GM12878 (cell line): ENCODE results near the gene CRTC2. TPM values are rescaled to one million over a fixed set of nuclear protein-coding genes. Genes with fewer than 3 reads are reported as not detected.

Experiments
- ATAC-seq: fragments of 200-7000 bp; cut with Tn5 transposase; 3 replicates; pipeline ENCODE4 v1.9.1; 2020; ENCODE audit warnings: mild to moderate bottlenecking, moderate library complexity
- BruUV-seq: library from RNA; stranded (reverse); fragments of 400-500 nt; replicated peaks from 2 replicates; lab custom pipeline; 2021; lab: Mats Ljungman, UMichigan
- CTCF ChIA-PET: fragments of 300-600 bp; sonication (Branson Sonifier 250); formaldehyde crosslinking; extraction: SDS; loops from one replicate; lab custom pipeline; 2021; ENCODE audit warnings: inconsistent platforms; lab: Yijun Ruan, JAX
- POLR2A ChIA-PET: fragments of 350-600 bp; formaldehyde crosslinking; extraction: SDS; loops from one replicate; lab custom pipeline; 2021; ENCODE audit warnings: inconsistent platforms; lab: Charles Lee
- RAD21 ChIA-PET: fragments of 300-600 bp; sonication (Branson Sonifier 250); formaldehyde crosslinking; loops from one replicate; lab custom pipeline; 2023; ENCODE audit warnings: antibody characterized with exemption; ENCODE audit not compliant: unreplicated experiment; lab: Charles Lee
- SMC1A ChIA-PET: fragments of 300-600 bp; sonication (Branson Sonifier 250); formaldehyde crosslinking; loops from one replicate; lab custom pipeline; 2023; ENCODE audit not compliant: unreplicated experiment, uncharacterized antibody; lab: Charles Lee
- DNase-seq: peaks from one replicate; pipeline ENCODE4 v3.0.0-alpha.2; 2011; ENCODE audit warnings: low read depth, low spot score
- FAIRE-seq: peaks from 3 replicates; lab custom pipeline; 2011; peaks lifted over from hg19 to GRCh38; lab: Jason Lieb, UNC
- H2AFZ ChIP-seq: 2 replicates; pipeline ENCODE4 v1.6.0; 2011; ENCODE audit warnings: low read depth, low read length, control low read depth; ENCODE audit not compliant: control insufficient read depth
- H3K27ac ChIP-seq: 2 replicates; pipeline ENCODE4 v1.5.1; 2011; ENCODE audit warnings: control low read depth; ENCODE audit not compliant: control insufficient read depth, insufficient read depth
- H3K27me3 ChIP-seq, 2 experiments: replicated peaks in 1 of 2; 2 replicates each; pipeline versions ENCODE4 v1.6.0 to v1.6.1; 2011; ENCODE audit warnings: low read length in 1 of 2; ENCODE audit not compliant: control insufficient read depth in 2 of 2, insufficient read depth in 2 of 2
- H3K36me3 ChIP-seq, 2 experiments: 2 replicates each; pipeline ENCODE4 v1.5.1; 2011; ENCODE audit warnings: low read length in 1 of 2; ENCODE audit not compliant: control insufficient read depth in 2 of 2, insufficient read depth in 2 of 2
- H3K4me1 ChIP-seq: 2 replicates; pipeline ENCODE4 v1.6.1; 2011; ENCODE audit warnings: mild to moderate bottlenecking, low read length, moderate library complexity, mixed read lengths; ENCODE audit not compliant: control insufficient read depth, insufficient read depth
- H3K4me2 ChIP-seq: 2 replicates; pipeline ENCODE4 v1.6.0; 2011; ENCODE audit warnings: control low read depth; ENCODE audit not compliant: control insufficient read depth, insufficient read depth
- H3K4me3 ChIP-seq: fragments of 200-600 bp; sonication (generic); 2 replicates; pipeline ENCODE4 v1.5.1; 2016
- H3K79me2 ChIP-seq: 2 replicates; pipeline ENCODE4 v1.6.0; 2011; ENCODE audit warnings: low read length; ENCODE audit not compliant: control insufficient read depth, insufficient read depth
- H3K9ac ChIP-seq: 2 replicates; pipeline ENCODE4 v1.8.0; 2011; ENCODE audit warnings: low read length, control low read depth, mixed read lengths; ENCODE audit not compliant: control insufficient read depth, insufficient read depth
- H3K9me3 ChIP-seq: replicated peaks from 3 replicates; pipeline ENCODE4 v1.5.1; 2011; ENCODE audit warnings: mild to moderate bottlenecking, low read length; ENCODE audit not compliant: control insufficient read depth, insufficient read depth
- H4K20me1 ChIP-seq: 2 replicates; pipeline ENCODE4 v1.6.0; 2011; ENCODE audit not compliant: control insufficient read depth, insufficient read depth
- IKZF1 ChIP-seq: fragments of 450-650 bp; conservative IDR thresholded peaks from 2 replicates; pipeline ENCODE4 v1.6.1; 2017; ENCODE audit warnings: antibody characterized with exemption, mild to moderate bottlenecking
- KDM1A ChIP-seq: fragments of 200-600 bp; sonication (generic); IDR thresholded peaks from 2 replicates; pipeline ENCODE4 v1.6.1; 2016; ENCODE audit warnings: borderline replicate concordance
- MXI1 ChIP-seq: fragments of 150-350 bp; IDR thresholded peaks from 2 replicates; pipeline ENCODE4 v1.6.1; 2011; ENCODE audit warnings: low read depth, mild to moderate bottlenecking, inconsistent platforms, low read length, improper control_type of control experiment
- RAD21 ChIP-seq: IDR thresholded peaks from 2 replicates; pipeline ENCODE4 v1.6.1; 2011; ENCODE audit warnings: mild to moderate bottlenecking, low read depth, low read length, moderate library complexity; ENCODE audit not compliant: insufficient read depth
- RUNX3 ChIP-seq: IDR thresholded peaks from 2 replicates; pipeline ENCODE4 v1.6.1; 2012; ENCODE audit warnings: low read length, inconsistent platforms
- SMC3 ChIP-seq: IDR thresholded peaks from 2 replicates; pipeline ENCODE4 v1.6.1; 2011; ENCODE audit warnings: low read length, improper control_type of control experiment, borderline replicate concordance
- SUZ12 ChIP-seq: fragments of 200-600 bp; sonication (generic); IDR thresholded peaks from one replicate; pipeline ENCODE4 v1.6.1; 2018; ENCODE audit warnings: antibody characterized with exemption, mild to moderate bottlenecking; ENCODE audit not compliant: unreplicated experiment
- ZNF622 ChIP-seq: fragments of 450-650 bp; IDR thresholded peaks from 2 replicates; pipeline ENCODE4 v1.6.1; 2017; ENCODE audit warnings: mild to moderate bottlenecking, inconsistent platforms
- WGBS: methylation state at CpG from one replicate; pipeline ENCODE4 v1.1.6; 2016; ENCODE audit warnings: low lambda C conversion rate; ENCODE audit not compliant: insufficient replicate concordance, insufficient coverage; ENCODE audit errors: missing lambda C conversion rate; 5-methylcytosine and 5-hydroxymethylcytosine counted together
- in situ Hi-C: fragments of 300-500 bp; cut with MboI; formaldehyde crosslinking; loops from 9 replicates; pipeline ENCODE4 v1.14.3; 2018; ENCODE audit warnings: mixed read lengths
- intact Hi-C: fragments of 100-400 bp; cut with micrococcal nuclease; formaldehyde crosslinking; loops from one replicate; pipeline ENCODE4 v1.14.2; 2022; ENCODE audit not compliant: unreplicated experiment
- polyA plus RNA-seq, 11 experiments: library from polyadenylated mRNA; depleted of rRNA in 4 of 11; unstranded in 6 of 11; stranded (reverse) in 5 of 11; fragments of >200 nt; fragmentation: Nextera tagmentation in 4 of 11; fragmentation: Illumina TruSeq in 1 of 11; extraction: Ambion mirVana in 4 of 11; extraction: Trizol in 1 of 11; gene quantifications; 1 replicate in 1 of 11; 2 replicates in 10 of 11; pipeline versions ENCODE4 v1.2.1 to v1.2.3, GENCODE V29; 2011 to 2016; ENCODE audit warnings: inconsistent platforms in 2 of 11, missing spikeins in 2 of 11, low read depth in 1 of 11
- total RNA-seq, 4 experiments: library from RNA; depleted of rRNA in 3 of 4; stranded (reverse); fragments of >200 nt in 3 of 4; fragmentation: Illumina TruSeq in 1 of 4; extraction: Trizol in 1 of 4; gene quantifications; 2 replicates each; pipeline versions ENCODE4 v1.2.1 to v1.2.3, GENCODE V29; 2013 to 2021
- TF ChIP-seq, protein P1 (sequence below), 3 experiments: IDR thresholded peaks in 2 of 3; conservative IDR thresholded peaks in 1 of 3; 2 replicates each; pipeline ENCODE4 v1.5.1; 2011; ENCODE audit warnings: low read depth in 3 of 3, low read length in 3 of 3, mild to moderate bottlenecking in 3 of 3, control low read depth in 2 of 3, moderate library complexity in 2 of 3, inconsistent platforms in 1 of 3, mixed read lengths in 1 of 3; ENCODE audit not compliant: control insufficient read depth in 2 of 3, insufficient read depth in 1 of 3; ENCODE audit errors: extremely low read depth in 1 of 3
- TF ChIP-seq, protein P2 (sequence below): IDR thresholded peaks from 2 replicates; pipeline ENCODE4 v1.6.1; 2011; ENCODE audit warnings: mild to moderate bottlenecking, low read depth, low read length, moderate library complexity; ENCODE audit not compliant: insufficient replicate concordance
- TF ChIP-seq, protein P3 (sequence below): fragments of 450-650 bp; formaldehyde crosslinking; IDR thresholded peaks from 2 replicates; pipeline ENCODE4 v1.5.0; 2022; ENCODE audit warnings: mild to moderate bottlenecking, missing genetic modification characterization
- TF ChIP-seq, protein P4 (sequence below): fragments of 450-650 bp; IDR thresholded peaks from 2 replicates; pipeline ENCODE4 v1.6.1; 2016; ENCODE audit warnings: mild to moderate bottlenecking

Gene CRTC2
- total and polyA plus RNA-seq, 10 of the 15 experiments (the other 5 are each of a cell fraction or from before 2014, with no cell fraction given), result 5.1 to 57.9 (median 32.7) TPM

DNA sequence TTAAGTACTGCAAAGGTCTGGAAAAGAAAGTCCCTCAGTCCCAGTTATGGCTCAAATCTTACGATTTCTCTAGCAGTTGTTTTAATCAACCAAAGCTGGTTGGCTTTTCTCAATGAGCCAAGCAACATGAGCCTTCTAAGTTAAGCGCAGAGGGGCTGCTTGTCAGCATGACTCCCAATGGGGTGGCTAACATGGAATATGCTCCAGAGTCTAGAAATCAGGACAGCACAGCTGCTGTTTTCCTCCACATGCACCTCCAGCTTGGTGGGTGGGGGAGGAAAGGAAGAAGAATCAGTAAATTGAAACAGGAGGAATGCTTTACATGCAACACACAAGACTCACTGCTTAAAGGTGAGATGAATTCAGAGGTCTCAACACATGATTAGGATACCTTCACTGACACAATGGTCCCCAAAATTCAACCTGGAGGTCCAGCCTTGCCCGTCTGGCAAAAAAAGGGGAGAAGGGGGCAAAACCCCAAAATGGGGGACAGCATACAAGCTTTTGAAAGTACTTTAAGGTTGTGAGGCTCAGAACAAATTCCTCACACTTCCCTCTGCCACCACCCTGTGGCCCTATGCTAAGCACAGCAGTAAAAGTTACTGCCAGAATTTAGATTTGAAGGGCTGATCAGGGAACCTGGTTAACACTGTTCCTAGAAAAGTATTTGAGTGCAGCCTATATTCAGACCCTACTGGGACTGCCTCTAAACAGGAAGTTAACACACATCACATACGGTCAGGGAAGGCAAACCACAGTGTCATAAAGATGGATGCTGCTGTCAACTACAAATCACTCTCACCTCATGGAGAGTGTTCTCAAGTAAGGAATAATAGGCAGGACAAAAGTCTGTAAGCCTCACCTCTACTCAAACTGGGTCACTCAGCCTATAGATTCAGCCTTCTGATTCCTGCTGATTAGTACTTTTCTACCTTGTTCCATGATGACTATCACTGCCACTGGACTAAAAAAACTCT lies 38.2 kb downstream of the CRTC2 start:
- Histone ChIP-seq H3K4me1 (peaks cover 3% of the 10 kb centered on the region; the same call in 1 of the 2 replicates), H3K36me3 (peaks cover 0 to 9% of the 10 kb centered on the region in 2 experiments; a peak in 2 of 4 replicates), H3K27me3 (no peaks in the 10 kb centered on the region), H3K79me2 (peaks cover 77% of the 10 kb centered on the region), H3K4me2 (peak overlapping the region; percentile 93), H3K9me3 (no peaks in the 10 kb centered on the region), H3K4me3 (peak overlapping the region; percentile 98), H4K20me1 (no peaks in the 10 kb centered on the region; the same call in 1 of the 2 replicates), H3K27ac (peak overlapping the region; percentile 83), H2AFZ (no peak overlapping the region), H3K9ac (peak overlapping the region; percentile 78)
- FAIRE-seq (no peak), ATAC-seq (peak; percentile 2), DNase-seq (no peak)
- SMC1A ChIA-PET, result interaction anchor here (0.8 to 7.7 kb wide), 27 partner anchors 10 to 257 kb away, joined by 3 to 59 read pairs (median 5); partner anchors contain the start of genes DENND4B and RAB13
- CTCF ChIA-PET, result interaction anchor here (0.6 to 14.9 kb wide), 35 partner anchors 8 to 415 kb away, joined by 3 to 138 read pairs (median 4); partner anchors contain the start of genes CREB3L4, DENND4B, JTB and RAB13
- in situ Hi-C loops, result no loop called here
- 25% methylated on average over 4 of the region's 4 CpGs for WGBS
- POLR2A ChIA-PET, result interaction anchor here (0.9 to 10.1 kb wide), 12 partner anchors 9 to 99 kb away, joined by 3 to 83 read pairs (median 5); partner anchors contain the start of genes CREB3L4, DENND4B, JTB and SLC39A1
- intact Hi-C loops, result loop anchor here (1.0 to 5.0 kb wide), 3 partner anchors 78 to 113 kb away; no protein-coding TSS in a partner anchor
- RAD21 ChIA-PET, result interaction anchor here (0.6 to 6.4 kb wide), 21 partner anchors 9 to 128 kb away, joined by 3 to 55 read pairs (median 4); partner anchors contain the start of genes CREB3L4, CRTC2, DENND4B and JTB
- TF ChIP-seq, protein P1, sequence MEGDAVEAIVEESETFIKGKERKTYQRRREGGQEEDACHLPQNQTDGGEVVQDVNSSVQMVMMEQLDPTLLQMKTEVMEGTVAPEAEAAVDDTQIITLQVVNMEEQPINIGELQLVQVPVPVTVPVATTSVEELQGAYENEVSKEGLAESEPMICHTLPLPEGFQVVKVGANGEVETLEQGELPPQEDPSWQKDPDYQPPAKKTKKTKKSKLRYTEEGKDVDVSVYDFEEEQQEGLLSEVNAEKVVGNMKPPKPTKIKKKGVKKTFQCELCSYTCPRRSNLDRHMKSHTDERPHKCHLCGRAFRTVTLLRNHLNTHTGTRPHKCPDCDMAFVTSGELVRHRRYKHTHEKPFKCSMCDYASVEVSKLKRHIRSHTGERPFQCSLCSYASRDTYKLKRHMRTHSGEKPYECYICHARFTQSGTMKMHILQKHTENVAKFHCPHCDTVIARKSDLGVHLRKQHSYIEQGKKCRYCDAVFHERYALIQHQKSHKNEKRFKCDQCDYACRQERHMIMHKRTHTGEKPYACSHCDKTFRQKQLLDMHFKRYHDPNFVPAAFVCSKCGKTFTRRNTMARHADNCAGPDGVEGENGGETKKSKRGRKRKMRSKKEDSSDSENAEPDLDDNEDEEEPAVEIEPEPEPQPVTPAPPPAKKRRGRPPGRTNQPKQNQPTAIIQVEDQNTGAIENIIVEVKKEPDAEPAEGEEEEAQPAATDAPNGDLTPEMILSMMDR (IDR thresholded peaks at IDR 0.05 in 2 of 3, conservative IDR thresholded peaks at IDR 0.05 in 1 of 3; ENCODE audit: control insufficient read depth in 2 of 3, extremely low read depth in 1 of 3, insufficient read depth in 1 of 3, low read depth in 3 of 3, low read length in 3 of 3), result peak; percentile 47 to 59 (median 53); a peak in 5 of 6 replicates
- TF ChIP-seq ZNF622 (no peak), KDM1A (no peak), RUNX3 (peak; percentile 54; the same call in 1 of the 2 replicates), IKZF1 (0 out of 2 replicates have a peak, but pooled peaks have one; percentile 34), RAD21 (peak; percentile 67), MXI1 (0 out of 2 replicates have a peak, but pooled peaks have one; percentile 30), SUZ12 (no peak), SMC3 (peak; percentile 51; the same call in 1 of the 2 replicates)
- TF ChIP-seq, protein P2, sequence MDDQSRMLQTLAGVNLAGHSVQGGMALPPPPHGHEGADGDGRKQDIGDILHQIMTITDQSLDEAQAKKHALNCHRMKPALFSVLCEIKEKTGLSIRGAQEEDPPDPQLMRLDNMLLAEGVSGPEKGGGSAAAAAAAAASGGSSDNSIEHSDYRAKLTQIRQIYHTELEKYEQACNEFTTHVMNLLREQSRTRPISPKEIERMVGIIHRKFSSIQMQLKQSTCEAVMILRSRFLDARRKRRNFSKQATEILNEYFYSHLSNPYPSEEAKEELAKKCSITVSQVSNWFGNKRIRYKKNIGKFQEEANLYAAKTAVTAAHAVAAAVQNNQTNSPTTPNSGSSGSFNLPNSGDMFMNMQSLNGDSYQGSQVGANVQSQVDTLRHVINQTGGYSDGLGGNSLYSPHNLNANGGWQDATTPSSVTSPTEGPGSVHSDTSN, result peak; percentile 68
- TF ChIP-seq, protein P3, sequence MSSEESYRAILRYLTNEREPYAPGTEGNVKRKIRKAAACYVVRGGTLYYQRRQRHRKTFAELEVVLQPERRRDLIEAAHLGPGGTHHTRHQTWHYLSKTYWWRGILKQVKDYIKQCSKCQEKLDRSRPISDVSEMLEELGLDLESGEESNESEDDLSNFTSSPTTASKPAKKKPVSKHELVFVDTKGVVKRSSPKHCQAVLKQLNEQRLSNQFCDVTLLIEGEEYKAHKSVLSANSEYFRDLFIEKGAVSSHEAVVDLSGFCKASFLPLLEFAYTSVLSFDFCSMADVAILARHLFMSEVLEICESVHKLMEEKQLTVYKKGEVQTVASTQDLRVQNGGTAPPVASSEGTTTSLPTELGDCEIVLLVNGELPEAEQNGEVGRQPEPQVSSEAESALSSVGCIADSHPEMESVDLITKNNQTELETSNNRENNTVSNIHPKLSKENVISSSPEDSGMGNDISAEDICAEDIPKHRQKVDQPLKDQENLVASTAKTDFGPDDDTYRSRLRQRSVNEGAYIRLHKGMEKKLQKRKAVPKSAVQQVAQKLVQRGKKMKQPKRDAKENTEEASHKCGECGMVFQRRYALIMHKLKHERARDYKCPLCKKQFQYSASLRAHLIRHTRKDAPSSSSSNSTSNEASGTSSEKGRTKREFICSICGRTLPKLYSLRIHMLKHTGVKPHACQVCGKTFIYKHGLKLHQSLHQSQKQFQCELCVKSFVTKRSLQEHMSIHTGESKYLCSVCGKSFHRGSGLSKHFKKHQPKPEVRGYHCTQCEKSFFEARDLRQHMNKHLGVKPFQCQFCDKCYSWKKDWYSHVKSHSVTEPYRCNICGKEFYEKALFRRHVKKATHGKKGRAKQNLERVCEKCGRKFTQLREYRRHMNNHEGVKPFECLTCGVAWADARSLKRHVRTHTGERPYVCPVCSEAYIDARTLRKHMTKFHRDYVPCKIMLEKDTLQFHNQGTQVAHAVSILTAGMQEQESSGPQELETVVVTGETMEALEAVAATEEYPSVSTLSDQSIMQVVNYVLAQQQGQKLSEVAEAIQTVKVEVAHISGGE (CRISPR knock-in tag), result peak; percentile 42; the same call in 1 of the 2 replicates
- TF ChIP-seq, protein P4, sequence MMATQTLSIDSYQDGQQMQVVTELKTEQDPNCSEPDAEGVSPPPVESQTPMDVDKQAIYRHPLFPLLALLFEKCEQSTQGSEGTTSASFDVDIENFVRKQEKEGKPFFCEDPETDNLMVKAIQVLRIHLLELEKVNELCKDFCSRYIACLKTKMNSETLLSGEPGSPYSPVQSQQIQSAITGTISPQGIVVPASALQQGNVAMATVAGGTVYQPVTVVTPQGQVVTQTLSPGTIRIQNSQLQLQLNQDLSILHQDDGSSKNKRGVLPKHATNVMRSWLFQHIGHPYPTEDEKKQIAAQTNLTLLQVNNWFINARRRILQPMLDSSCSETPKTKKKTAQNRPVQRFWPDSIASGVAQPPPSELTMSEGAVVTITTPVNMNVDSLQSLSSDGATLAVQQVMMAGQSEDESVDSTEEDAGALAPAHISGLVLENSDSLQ, result peak; percentile 69
- TF ChIP-seq, all 136 proteins: peak for 9
- BruUV-seq, result no TSS peak
